Myometrial cell (primary cell): Measurements from ENCODE around the gene GXYLT2. TPM values are rescaled to one million over a fixed set of nuclear protein-coding genes. Genes with fewer than 3 reads are reported as not detected.

Source experiments
- total RNA-seq: library from RNA; depleted of rRNA; stranded (reverse); fragments of >200 nt; gene quantifications from 2 replicates; pipeline ENCODE4 v1.2.3, GENCODE V29; 2015

The GXYLT2 gene, protein sequence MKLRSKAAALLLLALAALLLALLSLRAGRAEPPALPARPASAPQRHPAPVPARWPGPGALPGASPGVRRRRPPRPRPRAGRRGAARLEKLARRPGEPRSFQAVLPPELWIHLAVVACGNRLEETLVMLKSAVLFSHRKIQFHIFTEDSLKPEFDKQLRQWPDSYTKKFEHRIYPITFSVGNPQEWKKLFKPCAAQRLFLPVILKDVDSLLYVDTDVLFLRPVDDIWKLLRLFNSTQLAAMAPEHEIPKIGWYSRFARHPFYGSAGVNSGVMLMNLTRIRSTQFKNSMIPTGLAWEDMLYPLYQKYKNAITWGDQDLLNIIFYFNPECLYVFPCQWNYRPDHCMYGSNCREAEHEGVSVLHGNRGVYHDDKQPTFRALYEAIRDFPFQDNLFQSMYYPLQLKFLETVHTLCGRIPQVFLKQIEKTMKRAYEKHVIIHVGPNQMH
- total RNA-seq: 11.7 and 18.2 TPM in 2 replicates

DNA sequence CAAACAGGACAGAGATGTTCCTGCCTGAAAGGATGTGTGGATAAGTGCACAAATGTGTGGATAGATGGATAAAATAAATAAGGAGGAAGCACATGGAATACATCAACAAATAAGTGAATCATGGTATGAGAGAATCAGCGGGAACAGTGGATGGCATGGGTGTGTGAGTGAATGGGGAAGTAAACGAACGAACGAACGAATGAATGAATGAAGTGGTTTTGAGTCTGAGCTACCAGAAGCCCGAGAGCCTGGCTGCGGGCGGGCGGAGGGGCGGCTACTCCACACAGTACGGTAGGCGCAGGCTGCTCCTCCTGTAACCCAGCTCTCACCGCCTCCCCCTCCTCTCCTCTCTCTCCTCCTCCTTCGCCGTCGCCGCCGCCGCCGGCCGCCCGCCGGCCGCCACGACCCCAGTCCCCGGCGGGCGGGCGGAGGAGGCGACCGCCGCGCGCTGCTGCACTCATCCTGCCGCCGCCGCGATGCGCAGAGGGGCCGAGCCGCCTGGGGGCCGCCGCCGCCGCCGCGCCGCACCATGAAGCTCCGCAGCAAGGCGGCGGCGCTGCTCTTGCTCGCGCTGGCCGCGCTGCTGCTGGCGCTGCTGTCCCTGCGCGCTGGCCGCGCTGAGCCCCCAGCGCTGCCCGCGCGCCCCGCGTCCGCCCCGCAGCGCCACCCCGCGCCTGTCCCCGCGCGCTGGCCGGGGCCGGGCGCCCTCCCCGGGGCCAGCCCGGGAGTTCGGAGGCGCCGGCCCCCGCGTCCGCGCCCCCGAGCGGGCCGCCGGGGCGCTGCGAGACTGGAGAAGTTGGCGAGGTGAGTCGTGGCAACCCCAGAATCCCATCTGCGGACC is at the start of gene GXYLT2:
Gene GXYLT2, plus strand, starts transcription at position 342 of the 841 bp plus-strand sequence. Its CDS starts 188 bp downstream, at position 530.

DNA sequence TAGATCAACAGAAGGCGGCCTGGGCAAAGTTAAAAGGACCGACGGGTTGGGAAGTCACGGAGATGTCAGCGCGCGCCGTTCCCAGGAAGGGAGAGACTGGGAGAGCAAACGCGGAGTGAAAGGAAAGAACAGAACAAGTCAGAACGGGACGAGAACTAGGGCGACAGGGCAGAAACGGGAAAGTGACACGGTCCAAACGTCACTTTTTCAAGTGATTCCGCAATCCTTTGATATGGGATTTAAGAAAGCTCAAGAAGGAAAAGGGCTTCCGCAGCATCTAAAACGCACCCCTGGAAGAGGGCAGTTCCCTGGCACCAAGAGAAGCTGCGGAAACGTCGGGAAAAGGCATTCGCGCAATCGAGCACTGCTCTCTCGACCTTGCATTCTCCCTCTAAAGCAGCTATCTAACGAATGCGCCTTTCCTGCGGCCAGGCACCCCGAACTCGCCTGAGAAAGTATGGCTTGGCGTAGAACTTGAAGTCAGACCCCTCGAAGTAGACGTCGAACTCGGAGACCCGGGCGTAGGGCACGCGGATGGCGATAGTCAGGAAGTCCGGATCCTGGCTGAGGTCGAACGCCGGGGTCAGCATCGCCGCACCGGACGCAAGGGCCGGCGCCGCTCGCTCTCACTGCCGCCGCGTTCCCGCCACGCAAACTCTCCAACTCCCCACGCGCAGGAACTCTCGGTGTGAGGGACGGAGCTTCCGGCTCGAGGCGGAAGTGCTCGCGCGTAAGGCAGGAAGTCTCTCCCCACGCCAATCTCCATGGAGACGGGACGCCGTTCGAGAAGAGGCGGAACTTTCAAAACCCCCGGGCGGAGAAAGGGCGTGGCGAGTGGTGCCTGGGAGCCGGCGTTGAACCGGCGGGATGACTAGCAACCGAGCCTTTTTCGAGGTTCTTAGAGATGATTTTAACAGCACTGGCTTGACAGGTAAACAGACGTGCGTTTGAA is 39.8 kb upstream of the GXYLT2 start, which contains the start of gene SHQ1:
Gene SHQ1, minus strand, starts transcription at position 695 of the 952 bp plus-strand sequence. Its CDS starts 105 bp downstream, at position 590.

GRCh38 chr3:72996473-72997333 is 108.9 kb downstream of the GXYLT2 start, which contains the start of gene PPP4R2:
Gene PPP4R2, plus strand, starts transcription at chr3:72996811. Its CDS starts 227 bp downstream, at chr3:72997038.

Other genes starting within 250 kb of the GXYLT2 start
- gene SHQ1, start 39.6 kb upstream of the GXYLT2 start, total RNA-seq: 15.1 and 17.3 TPM in 2 replicates
- 25.4 and 38.8 TPM in 2 replicates for gene PPP4R2, start 108.8 kb downstream of the GXYLT2 start, total RNA-seq
- gene EBLN2, start 173.6 kb downstream of the GXYLT2 start, total RNA-seq: 0.29 and 0.35 TPM in 2 replicates